AG04449 (cell line): Measurements from ENCODE around the gene COX7B.
A peak's percentile ranks its signal among the peaks of the same experiment; 100 is the strongest.
"Not testable (repeated sequence)": the region's sequence is repeated elsewhere in the genome, so short reads cannot be mapped to it uniquely, and the experiment has no call there.

Experiments used
- CTCF ChIA-PET: fragments of 350-600 bp; formaldehyde crosslinking; extraction: SDS; loops from one replicate; lab custom pipeline; 2021; ENCODE audit warnings: antibody characterized with exemption; lab: Yijun Ruan, JAX
- POLR2A ChIA-PET: fragments of 400-600, 350-600 bp; formaldehyde crosslinking; extraction: SDS; loops from one replicate; lab custom pipeline; 2020; ENCODE audit warnings: antibody characterized with exemption, inconsistent platforms; lab: Yijun Ruan, JAX
- DNase-seq: peaks from one replicate; pipeline ENCODE4 v3.0.0-alpha.2; 2010; ENCODE audit warnings: low read depth, low spot score
- H3K4me3 ChIP-seq: 2 replicates; pipeline ENCODE4 v1.5.1; 2011; ENCODE audit warnings: low read depth, mild to moderate bottlenecking, control low read depth, low read length
- CTCF ChIP-seq: IDR thresholded peaks from one replicate; pipeline ENCODE4 v1.5.1; 2011; ENCODE audit warnings: mild to moderate bottlenecking, moderate library complexity, low read length, control low read depth, inconsistent platforms; ENCODE audit not compliant: insufficient read depth; ENCODE audit errors: missing control alignments

Gene COX7B

GRCh38 chrX:77900688-77901087 is 1.4 kb downstream of the COX7B start:
- no peak for DNase-seq
- peak overlapping the region; percentile 68 for H3K4me3 ChIP-seq
- no peak for TF ChIP-seq CTCF
- CTCF ChIA-PET = interaction anchor here (2.0 to 2.7 kb wide), 3 partner anchors 9 to 128 kb away, joined by 7 to 10 read pairs (median 9); partner anchors contain the start of gene ATP7A
- POLR2A ChIA-PET = interaction anchor here (1.0 kb wide), 1 partner anchor 10 kb away, joined by 3 read pairs; the partner anchor contains the start of gene ATP7A

- ChIA-PET CTCF (interaction anchor here (2.7 kb wide), 1 partner anchor 9 kb away, joined by 10 read pairs; the partner anchor contains the start of gene ATP7A), POLR2A (no interaction called here)
- no peak for TF ChIP-seq CTCF
- no peak for DNase-seq
- H3K4me3 ChIP-seq = no peak overlapping the region
These were observed 2.2 kb downstream of the COX7B start for GRCh38 chrX:77901506-77901905.

- CTCF ChIA-PET = interaction anchor here (1.1 to 2.9 kb wide), 4 partner anchors 9 to 192 kb away, joined by 3 to 10 read pairs (median 9); partner anchors contain the start of gene COX7B
- peak; percentile 66 for TF ChIP-seq CTCF
- POLR2A ChIA-PET = interaction anchor here (0.6 to 0.8 kb wide), 3 partner anchors 10 to 194 kb away, joined by 3 to 4 read pairs (median 3); partner anchors contain the start of gene COX7B
- peak within 1 kb of the TSS; percentile 70 for H3K4me3 ChIP-seq
- peak; percentile 34 for DNase-seq
These were observed 11.0 kb downstream of the COX7B start, which contains the start of gene ATP7A for GRCh38 chrX:77910108-77910840. Gene ATP7A, plus strand, starts transcription at chrX:77910693. Its CDS starts 60,949 bp downstream, at chrX:77971642.

- no peak overlapping the region for H3K4me3 ChIP-seq
- CTCF ChIA-PET = interaction anchor here (1.7 kb wide), 1 partner anchor 108 kb away, joined by 5 read pairs; no protein-coding TSS in a partner anchor
- DNase-seq = no peak
- TF ChIP-seq CTCF = no peak
- POLR2A ChIA-PET = no interaction called here
These were observed 18.1 kb downstream of the COX7B start for GRCh38 chrX:77917294-77917933.

- no peak for TF ChIP-seq CTCF
- POLR2A ChIA-PET = no interaction called here
- DNase-seq = no peak
- CTCF ChIA-PET = interaction anchor here (1.7 kb wide), 1 partner anchor 107 kb away, joined by 5 read pairs; no protein-coding TSS in a partner anchor
- no peak overlapping the region for H3K4me3 ChIP-seq
These were observed 19.3 kb downstream of the COX7B start for GRCh38 chrX:77918568-77918967.

- CTCF ChIA-PET = not testable (repeated sequence)
These were observed 20.1 kb downstream of the COX7B start for GRCh38 chrX:77919370-77919769.

More at GRCh38 chrX:77919370-77919769, 20.1 kb downstream of the COX7B start:
- H3K4me3 ChIP-seq, POLR2A ChIA-PET, DNase-seq: not testable (repeated sequence)
